GM20431 (cell line): ENCODE data around the gene SLC16A12.

Source experiments
- in situ Hi-C: fragments of 300-500 bp; cut with MseI, MboI; formaldehyde crosslinking; loops from one replicate; pipeline ENCODE4 v1.15.0; 2020; ENCODE audit warnings: low sequenced_read_pairs; ENCODE audit not compliant: unreplicated experiment

The SLC16A12 gene

GRCh38 chr10:89516149-89516832, 19.1 kb downstream of the SLC16A12 start:
- in situ Hi-C loops: no loop called here

- in situ Hi-C loops: no loop called here
Measured at GRCh38 chr10:89515031-89515841, 20.2 kb downstream of the SLC16A12 start.

- in situ Hi-C loops: no loop called here
Measured at GRCh38 chr10:89513206-89513605, 22.2 kb downstream of the SLC16A12 start.

- in situ Hi-C loops: no loop called here
Measured at GRCh38 chr10:89505640-89506275, 29.6 kb downstream of the SLC16A12 start.

DNA sequence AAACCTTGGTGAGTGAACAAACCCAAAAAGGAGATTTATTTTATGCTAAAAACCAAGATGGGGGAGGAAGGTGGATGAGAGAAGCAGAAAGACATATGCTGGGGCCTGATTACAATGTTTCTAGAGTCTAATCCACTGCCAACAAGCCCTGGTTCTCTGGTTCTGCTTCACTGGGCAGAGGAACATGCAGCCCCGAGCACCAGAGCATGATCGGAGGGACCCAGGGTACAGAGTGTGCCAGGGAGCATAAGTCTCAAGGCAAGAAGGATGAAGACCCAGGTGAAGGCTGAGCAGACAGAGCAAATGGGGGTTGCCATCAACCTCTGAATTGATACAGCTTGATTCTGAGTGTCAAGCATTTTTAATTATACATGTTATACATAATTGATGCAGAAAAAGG, 30.7 kb downstream of the SLC16A12 start:
- in situ Hi-C loops: no loop called here

GRCh38 chr10:89503652-89504370, 31.6 kb downstream of the SLC16A12 start:
- in situ Hi-C loops: no loop called here

DNA sequence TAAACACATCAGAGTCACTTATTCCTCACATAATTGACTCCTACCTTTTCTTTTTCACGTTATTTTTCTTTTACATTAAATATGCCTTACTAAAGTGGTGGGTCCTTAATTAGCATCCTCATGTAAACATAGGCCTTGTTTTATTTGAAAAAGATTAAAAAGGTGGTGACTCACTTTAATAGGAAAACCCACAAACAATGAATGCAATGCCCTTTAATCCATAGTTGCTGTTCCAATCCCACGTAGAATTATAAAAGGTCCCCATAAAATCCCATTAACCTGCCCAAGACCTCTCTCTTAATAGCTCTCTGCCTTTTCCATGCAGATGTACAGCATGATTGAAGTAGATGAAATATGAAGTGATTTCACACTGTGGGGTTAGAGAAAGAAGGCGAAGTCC, 32.2 kb downstream of the SLC16A12 start:
- in situ Hi-C loops: no loop called here

- in situ Hi-C loops: no loop called here
Measured at GRCh38 chr10:89502549-89502948, 32.8 kb downstream of the SLC16A12 start.

DNA sequence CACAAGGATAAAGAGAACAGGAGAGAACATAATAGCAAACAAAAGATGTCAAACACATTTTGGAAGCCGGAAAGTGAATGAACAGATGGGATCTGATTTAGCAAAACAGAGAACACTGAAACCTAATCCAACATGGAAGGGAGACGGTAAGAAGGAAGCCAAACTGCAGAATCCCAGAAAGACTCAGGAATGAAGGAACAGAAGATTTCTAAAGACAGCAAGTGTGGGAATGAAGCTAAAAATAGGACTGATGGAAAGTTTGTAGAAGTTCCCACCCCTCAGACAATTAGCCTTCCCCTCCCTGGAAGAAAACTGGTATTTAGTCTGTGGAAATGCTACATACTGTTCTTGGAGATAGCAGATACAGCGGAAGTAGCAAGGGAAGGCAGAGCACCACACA, 40.8 kb downstream of the SLC16A12 start:
- in situ Hi-C loops: no loop called here

- in situ Hi-C loops: no loop called here
Measured at GRCh38 chr10:89494068-89494467, 41.3 kb downstream of the SLC16A12 start.

DNA sequence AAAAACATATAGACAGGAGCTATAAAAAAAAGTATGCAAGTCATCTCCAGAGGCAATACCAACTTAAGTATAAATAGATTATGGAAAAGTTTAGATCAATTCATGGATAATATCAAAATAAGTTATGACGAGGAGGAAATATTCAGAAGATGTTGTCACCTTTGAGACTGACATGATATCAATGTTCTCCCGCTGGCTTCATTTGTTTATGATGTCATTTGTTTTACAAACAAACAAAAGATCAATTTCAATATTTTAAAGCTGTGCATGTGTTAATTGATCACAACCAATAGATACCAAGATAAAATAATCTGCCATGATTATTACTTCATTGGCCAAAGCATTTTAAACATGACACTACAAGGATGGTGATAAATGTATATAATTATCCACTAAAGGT, 43.5 kb downstream of the SLC16A12 start:
- in situ Hi-C loops: no loop called here

- in situ Hi-C loops: no loop called here
Measured at GRCh38 chr10:89490596-89491335, 44.6 kb downstream of the SLC16A12 start.

DNA sequence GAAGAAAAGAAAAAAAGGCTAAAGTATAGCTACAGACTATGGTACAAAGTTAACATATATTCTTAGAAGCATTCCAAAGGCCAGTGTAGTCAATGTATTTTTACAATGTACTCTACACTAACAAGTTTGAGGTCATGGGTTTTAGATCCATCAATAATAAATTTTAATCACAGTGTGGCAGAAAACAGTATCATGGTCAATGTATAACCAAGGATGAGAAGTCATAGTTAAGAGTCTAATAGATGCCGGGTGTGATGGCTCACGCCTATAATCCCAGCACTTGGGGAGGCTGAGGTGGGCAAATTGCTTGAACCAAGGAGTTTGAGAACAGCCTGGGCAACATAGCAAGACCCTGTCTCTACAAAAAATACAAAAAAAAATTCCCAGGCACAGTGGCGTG, 53.1 kb downstream of the SLC16A12 start:
- in situ Hi-C loops: no loop called here

- in situ Hi-C loops: no loop called here
Measured at GRCh38 chr10:89481662-89482061, 53.7 kb downstream of the SLC16A12 start.

GRCh38 chr10:89479771-89480446, 55.5 kb downstream of the SLC16A12 start:
- in situ Hi-C loops: no loop called here

- in situ Hi-C loops: no loop called here
Measured at GRCh38 chr10:89478739-89479654, 56.4 kb downstream of the SLC16A12 start.

- in situ Hi-C loops: no loop called here
Measured at GRCh38 chr10:89478085-89478738, 57.2 kb downstream of the SLC16A12 start.

GRCh38 chr10:89476150-89476549, 59.2 kb downstream of the SLC16A12 start:
- in situ Hi-C loops: no loop called here
